GM12878 (cell line): ENCODE measurements around the gene GRM7. TPM values are rescaled to one million over a fixed set of nuclear protein-coding genes. Genes with fewer than 3 reads are reported as not detected.

Experiments used
- ATAC-seq: fragments of 200-7000 bp; cut with Tn5 transposase; 3 replicates; pipeline ENCODE4 v1.9.1; 2020; ENCODE audit warnings: mild to moderate bottlenecking, moderate library complexity
- BruUV-seq: library from RNA; stranded (reverse); fragments of 400-500 nt; replicated peaks from 2 replicates; lab custom pipeline; 2021; lab: Mats Ljungman, UMichigan
- CTCF ChIA-PET: fragments of 300-600 bp; sonication (Branson Sonifier 250); formaldehyde crosslinking; extraction: SDS; loops from one replicate; lab custom pipeline; 2021; ENCODE audit warnings: inconsistent platforms; lab: Yijun Ruan, JAX
- POLR2A ChIA-PET: fragments of 350-600 bp; formaldehyde crosslinking; extraction: SDS; loops from one replicate; lab custom pipeline; 2021; ENCODE audit warnings: inconsistent platforms; lab: Charles Lee
- RAD21 ChIA-PET: fragments of 300-600 bp; sonication (Branson Sonifier 250); formaldehyde crosslinking; loops from one replicate; lab custom pipeline; 2023; ENCODE audit warnings: antibody characterized with exemption; ENCODE audit not compliant: unreplicated experiment; lab: Charles Lee
- SMC1A ChIA-PET: fragments of 300-600 bp; sonication (Branson Sonifier 250); formaldehyde crosslinking; loops from one replicate; lab custom pipeline; 2023; ENCODE audit not compliant: unreplicated experiment, uncharacterized antibody; lab: Charles Lee
- DNase-seq: peaks from one replicate; pipeline ENCODE4 v3.0.0-alpha.2; 2011; ENCODE audit warnings: low read depth, low spot score
- FAIRE-seq: peaks from 3 replicates; lab custom pipeline; 2011; peaks lifted over from hg19 to GRCh38; lab: Jason Lieb, UNC
- H2AFZ ChIP-seq: 2 replicates; pipeline ENCODE4 v1.6.0; 2011; ENCODE audit warnings: low read depth, low read length, control low read depth; ENCODE audit not compliant: control insufficient read depth
- H3K27ac ChIP-seq: 2 replicates; pipeline ENCODE4 v1.5.1; 2011; ENCODE audit warnings: control low read depth; ENCODE audit not compliant: control insufficient read depth, insufficient read depth
- H3K27me3 ChIP-seq, 2 experiments: replicated peaks in 1 of 2; 2 replicates each; pipeline versions ENCODE4 v1.6.0 to v1.6.1; 2011; ENCODE audit warnings: low read length in 1 of 2; ENCODE audit not compliant: control insufficient read depth in 2 of 2, insufficient read depth in 2 of 2
- H3K36me3 ChIP-seq, 2 experiments: 2 replicates each; pipeline ENCODE4 v1.5.1; 2011; ENCODE audit warnings: low read length in 1 of 2; ENCODE audit not compliant: control insufficient read depth in 2 of 2, insufficient read depth in 2 of 2
- H3K4me1 ChIP-seq: 2 replicates; pipeline ENCODE4 v1.6.1; 2011; ENCODE audit warnings: mild to moderate bottlenecking, low read length, moderate library complexity, mixed read lengths; ENCODE audit not compliant: control insufficient read depth, insufficient read depth
- H3K4me2 ChIP-seq: 2 replicates; pipeline ENCODE4 v1.6.0; 2011; ENCODE audit warnings: control low read depth; ENCODE audit not compliant: control insufficient read depth, insufficient read depth
- H3K4me3 ChIP-seq: fragments of 200-600 bp; sonication (generic); 2 replicates; pipeline ENCODE4 v1.5.1; 2016
- H3K79me2 ChIP-seq: 2 replicates; pipeline ENCODE4 v1.6.0; 2011; ENCODE audit warnings: low read length; ENCODE audit not compliant: control insufficient read depth, insufficient read depth
- H3K9ac ChIP-seq: 2 replicates; pipeline ENCODE4 v1.8.0; 2011; ENCODE audit warnings: low read length, control low read depth, mixed read lengths; ENCODE audit not compliant: control insufficient read depth, insufficient read depth
- H3K9me3 ChIP-seq: replicated peaks from 3 replicates; pipeline ENCODE4 v1.5.1; 2011; ENCODE audit warnings: mild to moderate bottlenecking, low read length; ENCODE audit not compliant: control insufficient read depth, insufficient read depth
- H4K20me1 ChIP-seq: 2 replicates; pipeline ENCODE4 v1.6.0; 2011; ENCODE audit not compliant: control insufficient read depth, insufficient read depth
- BHLHE40 ChIP-seq, 2 experiments: fragments of 450-650 bp in 1 of 2; IDR thresholded peaks; 2 replicates each; pipeline ENCODE4 v1.6.1; 2011 to 2017; ENCODE audit warnings: low read depth in 2 of 2, borderline replicate concordance in 1 of 2, improper control_type of control experiment in 1 of 2, low read length in 1 of 2, mild to moderate bottlenecking in 1 of 2
- CHD4 ChIP-seq: fragments of 200-600 bp; sonication (generic); IDR thresholded peaks from 2 replicates; pipeline ENCODE4 v1.6.1; 2016; ENCODE audit warnings: mild to moderate bottlenecking
- GATAD2B ChIP-seq: fragments of 450-650 bp; conservative IDR thresholded peaks from 2 replicates; pipeline ENCODE4 v1.6.1; 2017; ENCODE audit warnings: low read depth, mild to moderate bottlenecking, moderate library complexity
- NBN ChIP-seq: fragments of 450-650 bp; IDR thresholded peaks from 2 replicates; pipeline ENCODE4 v1.6.1; 2016
- RUNX3 ChIP-seq: IDR thresholded peaks from 2 replicates; pipeline ENCODE4 v1.6.1; 2012; ENCODE audit warnings: low read length, inconsistent platforms
- SMAD5 ChIP-seq: IDR thresholded peaks from 2 replicates; pipeline ENCODE4 v1.6.1; 2016; ENCODE audit warnings: antibody characterized with exemption, low read depth
- STAT1 ChIP-seq: fragments of 450-650 bp; conservative IDR thresholded peaks from 2 replicates; pipeline ENCODE4 v1.6.1; 2014; ENCODE audit warnings: antibody characterized with exemption, mild to moderate bottlenecking
- TARDBP ChIP-seq: IDR thresholded peaks from 2 replicates; pipeline ENCODE4 v1.6.1; 2016; ENCODE audit warnings: borderline replicate concordance
- ZNF24 ChIP-seq: fragments of 450-650 bp; IDR thresholded peaks from 2 replicates; pipeline ENCODE4 v1.6.1; 2017; ENCODE audit warnings: antibody characterized with exemption, mild to moderate bottlenecking
- ZNF622 ChIP-seq: fragments of 450-650 bp; IDR thresholded peaks from 2 replicates; pipeline ENCODE4 v1.6.1; 2017; ENCODE audit warnings: mild to moderate bottlenecking, inconsistent platforms
- WGBS: methylation state at CpG from one replicate; pipeline ENCODE4 v1.1.6; 2016; ENCODE audit warnings: low lambda C conversion rate; ENCODE audit not compliant: insufficient replicate concordance, insufficient coverage; ENCODE audit errors: missing lambda C conversion rate; 5-methylcytosine and 5-hydroxymethylcytosine counted together
- in situ Hi-C: fragments of 300-500 bp; cut with MboI; formaldehyde crosslinking; loops from 9 replicates; pipeline ENCODE4 v1.14.3; 2018; ENCODE audit warnings: mixed read lengths
- intact Hi-C: fragments of 100-400 bp; cut with micrococcal nuclease; formaldehyde crosslinking; loops from one replicate; pipeline ENCODE4 v1.14.2; 2022; ENCODE audit not compliant: unreplicated experiment
- polyA plus RNA-seq, 11 experiments: library from polyadenylated mRNA; depleted of rRNA in 4 of 11; unstranded in 6 of 11; stranded (reverse) in 5 of 11; fragments of >200 nt; fragmentation: Nextera tagmentation in 4 of 11; fragmentation: Illumina TruSeq in 1 of 11; extraction: Ambion mirVana in 4 of 11; extraction: Trizol in 1 of 11; gene quantifications; 1 replicate in 1 of 11; 2 replicates in 10 of 11; pipeline versions ENCODE4 v1.2.1 to v1.2.3, GENCODE V29; 2011 to 2016; ENCODE audit warnings: inconsistent platforms in 2 of 11, missing spikeins in 2 of 11, low read depth in 1 of 11
- total RNA-seq, 4 experiments: library from RNA; depleted of rRNA in 3 of 4; stranded (reverse); fragments of >200 nt in 3 of 4; fragmentation: Illumina TruSeq in 1 of 4; extraction: Trizol in 1 of 4; gene quantifications; 2 replicates each; pipeline versions ENCODE4 v1.2.1 to v1.2.3, GENCODE V29; 2013 to 2021
- TF ChIP-seq, protein P1 (sequence below): fragments of 450-650 bp; IDR thresholded peaks from 2 replicates; pipeline ENCODE4 v1.6.1; 2018; ENCODE audit warnings: borderline replicate concordance, mild to moderate bottlenecking; ENCODE audit not compliant: partially characterized antibody
- TF ChIP-seq, protein P2 (sequence below): fragments of 450-650 bp; formaldehyde crosslinking; IDR thresholded peaks from 2 replicates; pipeline ENCODE4 v1.5.0; 2022; ENCODE audit warnings: mild to moderate bottlenecking, missing genetic modification characterization

The GRM7 gene
- total and polyA plus RNA-seq, 10 of the 15 experiments (the other 5 are each of a cell fraction or from before 2014, with no cell fraction given), result not detected

- TF ChIP-seq ZNF24 (no peak), CHD4 (no peak), GATAD2B (no peak), SMAD5 (no peak), NBN (no peak)
- TF ChIP-seq, protein P1, sequence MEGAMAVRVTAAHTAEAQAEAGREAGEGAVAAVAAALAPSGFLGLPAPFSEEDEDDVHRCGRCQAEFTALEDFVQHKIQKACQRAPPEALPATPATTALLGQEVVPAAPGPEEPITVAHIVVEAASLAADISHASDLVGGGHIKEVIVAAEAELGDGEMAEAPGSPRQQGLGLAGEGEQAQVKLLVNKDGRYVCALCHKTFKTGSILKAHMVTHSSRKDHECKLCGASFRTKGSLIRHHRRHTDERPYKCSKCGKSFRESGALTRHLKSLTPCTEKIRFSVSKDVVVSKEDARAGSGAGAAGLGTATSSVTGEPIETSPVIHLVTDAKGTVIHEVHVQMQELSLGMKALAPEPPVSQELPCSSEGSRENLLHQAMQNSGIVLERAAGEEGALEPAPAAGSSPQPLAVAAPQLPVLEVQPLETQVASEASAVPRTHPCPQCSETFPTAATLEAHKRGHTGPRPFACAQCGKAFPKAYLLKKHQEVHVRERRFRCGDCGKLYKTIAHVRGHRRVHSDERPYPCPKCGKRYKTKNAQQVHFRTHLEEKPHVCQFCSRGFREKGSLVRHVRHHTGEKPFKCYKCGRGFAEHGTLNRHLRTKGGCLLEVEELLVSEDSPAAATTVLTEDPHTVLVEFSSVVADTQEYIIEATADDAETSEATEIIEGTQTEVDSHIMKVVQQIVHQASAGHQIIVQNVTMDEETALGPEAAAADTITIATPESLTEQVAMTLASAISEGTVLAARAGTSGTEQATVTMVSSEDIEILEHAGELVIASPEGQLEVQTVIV, result no peak
- TF ChIP-seq, protein P2, sequence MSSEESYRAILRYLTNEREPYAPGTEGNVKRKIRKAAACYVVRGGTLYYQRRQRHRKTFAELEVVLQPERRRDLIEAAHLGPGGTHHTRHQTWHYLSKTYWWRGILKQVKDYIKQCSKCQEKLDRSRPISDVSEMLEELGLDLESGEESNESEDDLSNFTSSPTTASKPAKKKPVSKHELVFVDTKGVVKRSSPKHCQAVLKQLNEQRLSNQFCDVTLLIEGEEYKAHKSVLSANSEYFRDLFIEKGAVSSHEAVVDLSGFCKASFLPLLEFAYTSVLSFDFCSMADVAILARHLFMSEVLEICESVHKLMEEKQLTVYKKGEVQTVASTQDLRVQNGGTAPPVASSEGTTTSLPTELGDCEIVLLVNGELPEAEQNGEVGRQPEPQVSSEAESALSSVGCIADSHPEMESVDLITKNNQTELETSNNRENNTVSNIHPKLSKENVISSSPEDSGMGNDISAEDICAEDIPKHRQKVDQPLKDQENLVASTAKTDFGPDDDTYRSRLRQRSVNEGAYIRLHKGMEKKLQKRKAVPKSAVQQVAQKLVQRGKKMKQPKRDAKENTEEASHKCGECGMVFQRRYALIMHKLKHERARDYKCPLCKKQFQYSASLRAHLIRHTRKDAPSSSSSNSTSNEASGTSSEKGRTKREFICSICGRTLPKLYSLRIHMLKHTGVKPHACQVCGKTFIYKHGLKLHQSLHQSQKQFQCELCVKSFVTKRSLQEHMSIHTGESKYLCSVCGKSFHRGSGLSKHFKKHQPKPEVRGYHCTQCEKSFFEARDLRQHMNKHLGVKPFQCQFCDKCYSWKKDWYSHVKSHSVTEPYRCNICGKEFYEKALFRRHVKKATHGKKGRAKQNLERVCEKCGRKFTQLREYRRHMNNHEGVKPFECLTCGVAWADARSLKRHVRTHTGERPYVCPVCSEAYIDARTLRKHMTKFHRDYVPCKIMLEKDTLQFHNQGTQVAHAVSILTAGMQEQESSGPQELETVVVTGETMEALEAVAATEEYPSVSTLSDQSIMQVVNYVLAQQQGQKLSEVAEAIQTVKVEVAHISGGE (CRISPR knock-in tag), result no peak
Observed at GRCh38 chr3:7271631-7272030, 410.7 kb downstream of the GRM7 start (continued).

DNA sequence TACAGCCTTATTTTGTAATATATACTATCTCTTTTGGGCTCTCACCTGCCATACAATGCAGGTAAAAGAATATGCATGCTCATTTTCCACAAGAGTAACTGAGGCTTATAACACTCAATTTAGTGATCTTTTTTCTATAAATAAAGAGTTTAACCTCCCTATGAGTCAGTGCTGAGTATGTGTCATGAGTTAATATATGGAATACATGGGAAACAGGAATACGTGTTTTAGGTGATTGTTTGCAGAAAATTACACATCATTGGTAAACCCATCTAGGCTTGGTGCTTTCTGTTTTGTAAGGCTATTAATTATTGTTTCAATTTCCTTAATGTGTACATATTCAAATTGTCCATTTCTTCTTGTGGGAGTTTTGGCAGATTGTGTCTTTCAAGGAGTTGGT, 411.3 kb downstream of the GRM7 start:
- H3K4me3 ChIP-seq, result no peak overlapping the region
- H3K9me3 ChIP-seq, result no peaks in the 10 kb centered on the region
- SMC1A ChIA-PET, result interaction anchor here (1.4 kb wide), 1 partner anchor 66 kb away, joined by 3 read pairs; no protein-coding TSS in a partner anchor
- no peak overlapping the region for H3K4me2 ChIP-seq
- no peaks in the 10 kb centered on the region for H3K36me3 ChIP-seq
- FAIRE-seq, result no peak
- H3K79me2 ChIP-seq, result no peaks in the 10 kb centered on the region
- in situ Hi-C loops (no loop called here), intact Hi-C loops (loop anchor here (5.0 kb wide), 2 partner anchors 65 to 700 kb away; no protein-coding TSS in a partner anchor)
- POLR2A ChIA-PET, result no interaction called here
- no peaks in the 10 kb centered on the region for H3K27me3 ChIP-seq
- H3K9ac ChIP-seq, result no peak overlapping the region
- 32% methylated on average over 1 of the region's 1 CpG for whole genome bisulfite sequencing
- no peak overlapping the region for H3K27ac ChIP-seq
- no peak for DNase-seq
- H3K4me1 ChIP-seq, result no peaks in the 10 kb centered on the region
- H4K20me1 ChIP-seq, result no peaks in the 10 kb centered on the region
- BruUV-seq, result no TSS peak
- RAD21 ChIA-PET, result interaction anchor here (1.4 kb wide), 1 partner anchor 147 kb away, joined by 3 read pairs; no protein-coding TSS in a partner anchor
- H2AFZ ChIP-seq, result no peak overlapping the region
- CTCF ChIA-PET, result no interaction called here
- ATAC-seq, result no peak
- TF ChIP-seq ZNF622 (no peak), STAT1 (no peak), BHLHE40 (IDR thresholded peaks at IDR 0.05; ENCODE audit: borderline replicate concordance in 1 of 2, low read depth in 2 of 2, low read length in 1 of 2) (no peak), TARDBP (no peak), RUNX3 (no peak)
- TF ChIP-seq, protein P2 (CRISPR knock-in tag), result no peak
